ENCODE results near the gene TCF25. TPM values are rescaled to one million over a fixed set of nuclear protein-coding genes. Genes with fewer than 3 reads are reported as not detected.

The TCF25 gene
- total RNA-seq, 1 donor from 2014 or later = 177 TPM

GRCh38 chr16:89936981-89937380 is 63.6 kb downstream of the TCF25 start:
- no peak for DNase-seq (ENCODE audit: low spot score, unreplicated experiment)
- H3K4me1 Mint-ChIP-seq (ENCODE audit: low read depth) = no peaks in the 10 kb centered on the region
- H3K36me3 Mint-ChIP-seq (ENCODE audit: insufficient read depth) = peaks cover 5% of the 10 kb centered on the region
- no peaks in the 10 kb centered on the region for H3K9me3 Mint-ChIP-seq (ENCODE audit: low read depth)
- H3K27me3 Mint-ChIP-seq = no peaks in the 10 kb centered on the region
- no peak overlapping the region for H3K27ac Mint-ChIP-seq
- TF ChIP-seq CTCF (IDR thresholded peaks at IDR 0.05; ENCODE audit: unreplicated experiment) = no peak
- H3K4me3 Mint-ChIP-seq (ENCODE audit: low read depth) = no peak overlapping the region

- Mint-ChIP-seq H3K27ac (peak overlapping the region; percentile 60), H3K4me1 (ENCODE audit: low read depth) (no peaks in the 10 kb centered on the region), H3K36me3 (ENCODE audit: insufficient read depth) (peaks cover 2% of the 10 kb centered on the region), H3K4me3 (ENCODE audit: low read depth) (no peak overlapping the region), H3K9me3 (ENCODE audit: low read depth) (no peaks in the 10 kb centered on the region), H3K27me3 (no peaks in the 10 kb centered on the region)
- DNase-seq (ENCODE audit: low spot score, unreplicated experiment) = no peak
- TF ChIP-seq CTCF (IDR thresholded peaks at IDR 0.05; ENCODE audit: unreplicated experiment) = no peak
Measured at GRCh38 chr16:89938175-89938885, 64.9 kb downstream of the TCF25 start.

- no peak for DNase-seq (ENCODE audit: low spot score, unreplicated experiment)
- Mint-ChIP-seq H3K27me3 (peaks cover 23% of the 10 kb centered on the region), H3K36me3 (ENCODE audit: insufficient read depth) (peaks cover 2% of the 10 kb centered on the region), H3K27ac (no peak overlapping the region), H3K4me1 (ENCODE audit: low read depth) (no peaks in the 10 kb centered on the region), H3K4me3 (ENCODE audit: low read depth) (no peak overlapping the region), H3K9me3 (ENCODE audit: low read depth) (no peaks in the 10 kb centered on the region)
- no peak for TF ChIP-seq CTCF (IDR thresholded peaks at IDR 0.05; ENCODE audit: unreplicated experiment)
Measured at GRCh38 chr16:89944773-89945172, 71.4 kb downstream of the TCF25 start.

GRCh38 chr16:89945654-89946053 is 72.3 kb downstream of the TCF25 start:
- Mint-ChIP-seq H3K27me3 (peaks cover 23% of the 10 kb centered on the region), H3K36me3 (ENCODE audit: insufficient read depth) (peaks cover 2% of the 10 kb centered on the region), H3K9me3 (ENCODE audit: low read depth) (no peaks in the 10 kb centered on the region), H3K4me3 (ENCODE audit: low read depth) (no peak overlapping the region), H3K4me1 (ENCODE audit: low read depth) (no peaks in the 10 kb centered on the region), H3K27ac (no peak overlapping the region)
- DNase-seq (ENCODE audit: low spot score, unreplicated experiment) = no peak
- TF ChIP-seq CTCF (IDR thresholded peaks at IDR 0.05; ENCODE audit: unreplicated experiment) = peak; percentile 18

GRCh38 chr16:89946515-89946914 is 73.1 kb downstream of the TCF25 start:
- Mint-ChIP-seq H3K9me3 (ENCODE audit: low read depth) (no peaks in the 10 kb centered on the region), H3K27me3 (peaks cover 23% of the 10 kb centered on the region), H3K27ac (no peak overlapping the region), H3K36me3 (ENCODE audit: insufficient read depth) (peaks cover 2% of the 10 kb centered on the region), H3K4me1 (ENCODE audit: low read depth) (no peaks in the 10 kb centered on the region), H3K4me3 (ENCODE audit: low read depth) (no peak overlapping the region)
- no peak for DNase-seq (ENCODE audit: low spot score, unreplicated experiment)
- no peak for TF ChIP-seq CTCF (IDR thresholded peaks at IDR 0.05; ENCODE audit: unreplicated experiment)
